ENCODE measurements around the gene CA4. TPM values are rescaled to one million over a fixed set of nuclear protein-coding genes. Genes with fewer than 3 reads are reported as not detected.

The CA4 gene
- total RNA-seq, 2 donors from 2014 or later: 0.96 to 4.7 TPM

- no peaks in the 10 kb centered on the region for H3K9me3 ChIP-seq
- DNase-seq (ENCODE audit: low spot score): no peak
- TF ChIP-seq CTCF (IDR thresholded peaks at IDR 0.05) (no peak), POLR2A (IDR thresholded peaks at IDR 0.05) (no peak), POLR2AphosphoS5 (IDR thresholded peaks at IDR 0.05) (no peak)
- 72% methylated on average over 7 of the region's 7 CpGs for WGBS
- H3K4me3 ChIP-seq: no peak overlapping the region
- H3K27me3 ChIP-seq (replicated peaks; ENCODE audit: insufficient read depth): no peaks in the 10 kb centered on the region
- no peaks in the 10 kb centered on the region for H3K4me1 ChIP-seq (replicated peaks)
- H3K27ac ChIP-seq: no peak overlapping the region
- no peaks in the 10 kb centered on the region for H3K36me3 ChIP-seq
- intact Hi-C loops (cut with DNase I): no loop called here
Observed at GRCh38 chr17:60168654-60169053, 18.9 kb downstream of the CA4 start.

GRCh38 chr17:60169921-60170817 lies 20.4 kb downstream of the CA4 start:
- intact Hi-C loops (cut with DNase I): no loop called here
- H3K4me1 ChIP-seq (replicated peaks): no peaks in the 10 kb centered on the region
- no peaks in the 10 kb centered on the region for H3K9me3 ChIP-seq
- no peak overlapping the region for H3K4me3 ChIP-seq
- no peak for TF ChIP-seq POLR2A (IDR thresholded peaks at IDR 0.05)
- no peak for TF ChIP-seq CTCF (IDR thresholded peaks at IDR 0.05)
- TF ChIP-seq POLR2AphosphoS5 (IDR thresholded peaks at IDR 0.05): no peak
- no peaks in the 10 kb centered on the region for H3K27me3 ChIP-seq (replicated peaks; ENCODE audit: insufficient read depth)
- WGBS: 80% methylated on average over 10 of the region's 10 CpGs
- no peaks in the 10 kb centered on the region for H3K36me3 ChIP-seq
- DNase-seq (ENCODE audit: low spot score): no peak
- no peak overlapping the region for H3K27ac ChIP-seq

- no peak for DNase-seq (ENCODE audit: low spot score)
- H3K4me3 ChIP-seq: no peak overlapping the region
- H3K4me1 ChIP-seq (replicated peaks): no peaks in the 10 kb centered on the region
- H3K36me3 ChIP-seq: no peaks in the 10 kb centered on the region
- no peak for TF ChIP-seq POLR2A (IDR thresholded peaks at IDR 0.05)
- intact Hi-C loops (cut with DNase I): no loop called here
- no peaks in the 10 kb centered on the region for H3K9me3 ChIP-seq
- H3K27ac ChIP-seq: no peak overlapping the region
- 70% methylated on average over 8 of the region's 8 CpGs for WGBS
- no peaks in the 10 kb centered on the region for H3K27me3 ChIP-seq (replicated peaks; ENCODE audit: insufficient read depth)
Observed at GRCh38 chr17:60170835-60171752, 21.3 kb downstream of the CA4 start.

GRCh38 chr17:60171753-60172079 lies 21.9 kb downstream of the CA4 start:
- Histone ChIP-seq H3K36me3 (no peaks in the 10 kb centered on the region), H3K27ac (no peak overlapping the region), H3K4me1 (replicated peaks) (no peaks in the 10 kb centered on the region), H3K9me3 (no peaks in the 10 kb centered on the region), H3K27me3 (replicated peaks; ENCODE audit: insufficient read depth) (no peaks in the 10 kb centered on the region), H3K4me3 (no peak overlapping the region)
- no peak for TF ChIP-seq CTCF (IDR thresholded peaks at IDR 0.05)
- TF ChIP-seq POLR2AphosphoS5 (IDR thresholded peaks at IDR 0.05): no peak
- TF ChIP-seq POLR2A (IDR thresholded peaks at IDR 0.05): no peak
- no peak for DNase-seq (ENCODE audit: low spot score)
- intact Hi-C loops (cut with DNase I): no loop called here
- WGBS: 90% methylated on average over 8 of the region's 8 CpGs

- no peak for DNase-seq (ENCODE audit: low spot score)
- Histone ChIP-seq H3K27ac (no peak overlapping the region), H3K36me3 (no peaks in the 10 kb centered on the region), H3K4me1 (replicated peaks) (no peaks in the 10 kb centered on the region), H3K4me3 (no peak overlapping the region), H3K27me3 (replicated peaks; ENCODE audit: insufficient read depth) (no peaks in the 10 kb centered on the region), H3K9me3 (no peaks in the 10 kb centered on the region)
- TF ChIP-seq POLR2AphosphoS5 (IDR thresholded peaks at IDR 0.05): no peak
- no peak for TF ChIP-seq CTCF (IDR thresholded peaks at IDR 0.05)
- TF ChIP-seq POLR2A (IDR thresholded peaks at IDR 0.05): no peak
- intact Hi-C loops (cut with DNase I): no loop called here
- WGBS: 61% methylated on average over 2 of the region's 2 CpGs
Observed at GRCh38 chr17:60173304-60173819, 23.6 kb downstream of the CA4 start.

Data from prostate gland (tissue), 2 donors.